ENCODE data around the gene PLXNA4. TPM values are rescaled to one million over a fixed set of nuclear protein-coding genes. Genes with fewer than 3 reads are reported as not detected.
A peak's percentile ranks its signal among the peaks of the same experiment; 100 is the strongest.

PLXNA4 gene
- total and polyA plus RNA-seq, 2 experiments from 2014 or later: 7.3 to 33.3 TPM

DNA sequence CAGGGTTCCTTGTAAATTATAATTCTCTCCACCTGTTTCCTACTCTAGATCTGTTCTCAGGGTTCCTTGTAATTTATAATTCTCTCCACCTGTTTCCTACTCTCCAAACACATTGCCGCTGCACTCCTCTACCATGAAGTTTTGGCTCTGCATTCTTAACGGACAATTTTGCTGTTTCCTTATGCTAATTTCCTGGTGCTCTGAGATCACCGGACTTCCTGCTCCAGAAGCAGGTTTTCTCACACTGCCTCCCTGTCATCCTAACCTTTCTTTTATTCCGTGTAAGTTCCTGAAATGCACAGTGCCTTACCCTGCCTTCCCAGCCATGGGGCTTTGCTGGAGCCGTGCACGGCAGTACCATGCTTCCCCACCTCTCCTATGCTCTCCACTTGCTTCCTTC, 256.8 kb downstream of the PLXNA4 start:
- Histone ChIP-seq H3K27ac (no peak overlapping the region), H3K36me3 (no peaks in the 10 kb centered on the region), H3K4me1 (ENCODE audit: low read depth) (no peaks in the 10 kb centered on the region), H3K27me3 (no peaks in the 10 kb centered on the region), H3K9me3 (ENCODE audit: low read depth) (no peaks in the 10 kb centered on the region), H3K4me3 (no peak overlapping the region)
- no peak for TF ChIP-seq CTCF (IDR thresholded peaks at IDR 0.05; ENCODE audit: low read depth, low read length)
- DNase-seq (ENCODE audit: low read depth in 1 of 2, low spot score in 1 of 2): no peak

DNA sequence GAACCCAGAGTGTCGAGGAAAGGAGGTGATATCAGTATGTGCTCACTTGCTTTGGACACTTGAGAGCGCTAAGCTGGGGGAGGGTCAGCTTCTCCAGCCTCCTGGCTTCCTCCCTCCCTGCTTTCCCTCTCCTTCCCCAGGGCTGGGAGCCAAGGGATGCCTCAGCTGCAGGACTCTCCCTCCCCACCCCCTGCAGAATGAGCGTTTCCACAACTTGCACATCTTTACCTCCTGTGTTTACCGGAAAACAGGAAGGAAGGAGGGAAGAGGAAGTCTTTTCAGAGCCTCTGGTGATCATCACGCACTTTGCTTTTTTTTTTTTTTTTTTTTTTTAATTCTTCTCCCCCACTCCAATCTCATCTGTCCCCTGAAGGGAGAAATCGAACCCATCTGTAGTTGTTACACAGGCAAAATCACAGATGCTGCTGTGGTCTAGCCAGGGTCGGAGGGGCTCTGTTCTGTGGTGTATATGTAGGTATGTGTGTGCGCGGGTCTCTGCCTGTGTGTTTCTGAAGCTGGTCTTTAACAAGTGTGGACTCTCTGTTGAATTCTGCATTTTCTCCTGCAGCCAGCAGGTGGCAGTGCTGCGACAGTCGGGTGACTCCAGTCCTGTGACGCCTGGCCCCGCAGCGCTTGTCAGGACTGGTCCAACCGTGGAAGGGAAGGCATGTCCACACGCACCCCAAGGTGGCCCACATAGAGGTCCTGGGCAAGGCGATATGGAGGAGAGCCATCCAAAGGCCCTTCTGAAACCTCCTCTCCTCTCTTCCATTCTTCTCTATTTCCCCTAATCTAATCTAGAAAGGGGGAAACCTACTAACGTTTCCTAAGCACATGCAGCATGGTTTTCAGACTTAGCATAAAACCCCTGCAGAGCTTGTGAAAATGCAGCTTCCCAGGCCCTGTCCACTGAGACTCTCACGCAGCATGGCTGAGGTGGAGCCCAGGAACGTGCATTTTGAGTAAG, 257.6 kb downstream of the PLXNA4 start:
- DNase-seq (ENCODE audit: low read depth in 1 of 2, low spot score in 1 of 2): peak; percentile 87 to 92
- peak; percentile 86 for TF ChIP-seq CTCF (IDR thresholded peaks at IDR 0.05; ENCODE audit: low read depth, low read length)
- Histone ChIP-seq H3K4me1 (ENCODE audit: low read depth) (no peaks in the 10 kb centered on the region), H3K27me3 (no peaks in the 10 kb centered on the region), H3K36me3 (no peaks in the 10 kb centered on the region), H3K4me3 (no peak overlapping the region), H3K27ac (no peak overlapping the region), H3K9me3 (ENCODE audit: low read depth) (no peaks in the 10 kb centered on the region)

DNA sequence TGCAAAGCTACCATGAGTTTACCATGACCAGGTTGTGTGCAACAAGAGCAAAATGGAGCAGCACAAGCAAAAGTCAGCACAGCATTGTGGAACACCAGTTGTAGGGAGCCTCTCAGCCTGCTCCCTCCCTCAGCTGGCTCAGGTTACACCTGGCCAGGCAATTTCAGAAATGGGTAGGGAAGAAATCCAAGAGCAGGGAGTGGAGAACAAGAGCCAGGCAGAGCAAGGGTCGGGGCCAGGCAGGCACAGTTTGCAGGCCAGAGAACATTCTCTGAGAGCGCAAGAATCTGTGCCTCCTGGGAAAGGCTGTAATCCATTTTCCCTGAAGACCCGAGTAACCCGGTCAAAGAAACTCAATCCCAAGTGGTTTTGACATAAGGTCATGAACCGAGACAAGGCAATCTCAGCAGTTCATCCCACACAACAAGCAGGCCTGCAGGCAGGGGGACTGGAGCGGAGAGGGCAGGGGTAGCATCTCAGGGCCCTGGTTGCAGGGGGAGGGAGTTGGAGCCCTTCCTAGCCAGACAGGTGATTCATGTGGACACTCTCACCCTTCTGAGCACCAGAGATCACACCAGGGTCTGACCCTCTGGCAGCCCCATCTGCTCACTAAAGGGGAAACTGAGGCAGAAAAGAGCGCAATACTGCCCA, 258.4 kb downstream of the PLXNA4 start:
- Histone ChIP-seq H3K27me3 (no peaks in the 10 kb centered on the region), H3K27ac (no peak overlapping the region), H3K36me3 (no peaks in the 10 kb centered on the region), H3K4me1 (ENCODE audit: low read depth) (no peaks in the 10 kb centered on the region), H3K4me3 (no peak overlapping the region), H3K9me3 (ENCODE audit: low read depth) (no peaks in the 10 kb centered on the region)
- no peak for TF ChIP-seq CTCF (IDR thresholded peaks at IDR 0.05; ENCODE audit: low read depth, low read length)
- DNase-seq (ENCODE audit: low read depth in 1 of 2, low spot score in 1 of 2): no peak

- no peaks in the 10 kb centered on the region for H3K36me3 ChIP-seq
- H3K27ac ChIP-seq: no peak overlapping the region
- H3K27me3 ChIP-seq: peaks cover 12% of the 10 kb centered on the region
- no peak for DNase-seq (ENCODE audit: low read depth in 1 of 2, low spot score in 1 of 2)
- H3K9me3 ChIP-seq (ENCODE audit: low read depth): no peaks in the 10 kb centered on the region
- no peaks in the 10 kb centered on the region for H3K4me1 ChIP-seq (ENCODE audit: low read depth)
- H3K4me3 ChIP-seq: no peak overlapping the region
- no peak for TF ChIP-seq CTCF (IDR thresholded peaks at IDR 0.05; ENCODE audit: low read depth, low read length)
Measured at GRCh38 chr7:132312531-132313055, 263.7 kb downstream of the PLXNA4 start.

GRCh38 chr7:132311733-132312132, 264.5 kb downstream of the PLXNA4 start:
- Histone ChIP-seq H3K4me1 (ENCODE audit: low read depth) (no peaks in the 10 kb centered on the region), H3K9me3 (ENCODE audit: low read depth) (no peaks in the 10 kb centered on the region), H3K27me3 (peaks cover 12% of the 10 kb centered on the region), H3K27ac (no peak overlapping the region), H3K4me3 (no peak overlapping the region), H3K36me3 (no peaks in the 10 kb centered on the region)
- TF ChIP-seq CTCF (IDR thresholded peaks at IDR 0.05; ENCODE audit: low read depth, low read length): no peak
- DNase-seq (ENCODE audit: low read depth in 1 of 2, low spot score in 1 of 2): no peak
